Activated CD8-positive, alpha-beta memory T cell treated with anti-CD3 and anti-CD28 coated beads, Interleukin-2, amount 50 U/mL, for 1 hour (primary cell): Measurements from ENCODE around the gene RIPPLY2.

Source experiments
- DNase-seq: peaks from one replicate; pipeline ENCODE4 v3.0.0-alpha.2; 2020; ENCODE audit errors: extremely low read depth

The RIPPLY2 gene

GRCh38 chr6:83905648-83906047, 52.5 kb downstream of the RIPPLY2 start:
- no peak for DNase-seq
